Duodenal mucosa (tissue), 2 donors: ENCODE results near the gene RAB36.

Source experiments
- H3K27ac ChIP-seq: one replicate; pipeline ENCODE4 v1.7.0; 2013; ENCODE audit warnings: low read depth, low read length
- H3K27me3 ChIP-seq, 2 donors: one replicate each; pipeline ENCODE4 v1.7.0; 2013; ENCODE audit warnings: low read length in 2 of 2, control low read depth in 1 of 2; ENCODE audit not compliant: insufficient read depth in 2 of 2, control insufficient read depth in 1 of 2
- H3K36me3 ChIP-seq, 2 donors: one replicate each; pipeline ENCODE4 v1.7.0; 2013; ENCODE audit warnings: low read length in 2 of 2, control low read depth in 1 of 2; ENCODE audit not compliant: insufficient read depth in 2 of 2, control insufficient read depth in 1 of 2
- H3K4me1 ChIP-seq, 2 donors: one replicate each; pipeline ENCODE4 v1.7.0; 2013; ENCODE audit warnings: low read length in 2 of 2, control low read depth in 1 of 2; ENCODE audit not compliant: insufficient read depth in 2 of 2, control insufficient read depth in 1 of 2
- H3K4me3 ChIP-seq, 2 donors: one replicate each; pipeline ENCODE4 v1.7.0; 2013; ENCODE audit warnings: low read length in 2 of 2, low read depth in 1 of 2
- H3K9ac ChIP-seq, 2 donors: one replicate each; pipeline ENCODE4 v1.7.0; 2013; ENCODE audit warnings: low read length in 2 of 2, low read depth in 1 of 2
- H3K9me3 ChIP-seq, 2 donors: one replicate each; pipeline ENCODE4 v1.7.0; 2013; ENCODE audit warnings: low read length in 2 of 2, control low read depth in 1 of 2; ENCODE audit not compliant: control insufficient read depth in 1 of 2

RAB36 gene

GRCh38 chr22:23181721-23182308, 36.5 kb downstream of the RAB36 start:
- H3K36me3 ChIP-seq: no peaks in the 10 kb centered on the region
- no peak overlapping the region for H3K27ac ChIP-seq
- no peaks in the 10 kb centered on the region for H3K9me3 ChIP-seq
- no peaks in the 10 kb centered on the region for H3K27me3 ChIP-seq
- H3K4me3 ChIP-seq: peak overlapping the region; percentile 69 to 72
- peak overlapping the region; percentile 20 to 43 for H3K9ac ChIP-seq
- H3K4me1 ChIP-seq: peaks cover 48 to 58% of the 10 kb centered on the region in 2 donors

GRCh38 chr22:23182309-23183060, 37.2 kb downstream of the RAB36 start:
- no peaks in the 10 kb centered on the region for H3K9me3 ChIP-seq
- H3K4me3 ChIP-seq: peak overlapping the region; percentile 69 to 72
- peak overlapping the region; percentile 20 to 30 for H3K9ac ChIP-seq
- no peaks in the 10 kb centered on the region for H3K36me3 ChIP-seq
- H3K27ac ChIP-seq: no peak overlapping the region
- no peaks in the 10 kb centered on the region for H3K27me3 ChIP-seq
- H3K4me1 ChIP-seq: peaks cover 42 to 53% of the 10 kb centered on the region in 2 donors

GRCh38 chr22:23183061-23183698, 37.9 kb downstream of the RAB36 start:
- Histone ChIP-seq H3K27ac (no peak overlapping the region), H3K9me3 (no peaks in the 10 kb centered on the region), H3K4me1 (peaks cover 41 to 53% of the 10 kb centered on the region in 2 donors), H3K4me3 (peak overlapping the region; percentile 69 to 72), H3K9ac (peak overlapping the region; percentile 20 to 26), H3K27me3 (no peaks in the 10 kb centered on the region), H3K36me3 (no peaks in the 10 kb centered on the region)

- Histone ChIP-seq H3K9me3 (no peaks in the 10 kb centered on the region), H3K36me3 (no peaks in the 10 kb centered on the region), H3K27ac (no peak overlapping the region), H3K4me3 (no peak overlapping the region), H3K27me3 (no peaks in the 10 kb centered on the region), H3K9ac (peak overlapping the region in 1 of 2 donors; percentile 26), H3K4me1 (peaks cover 38 to 45% of the 10 kb centered on the region in 2 donors)
These were observed 39.0 kb downstream of the RAB36 start for GRCh38 chr22:23184100-23184763.

- Histone ChIP-seq H3K27me3 (no peaks in the 10 kb centered on the region), H3K4me1 (peaks cover 33 to 40% of the 10 kb centered on the region in 2 donors), H3K9me3 (no peaks in the 10 kb centered on the region), H3K27ac (no peak overlapping the region), H3K9ac (no peak overlapping the region), H3K4me3 (no peak overlapping the region), H3K36me3 (no peaks in the 10 kb centered on the region)
These were observed 39.5 kb downstream of the RAB36 start for GRCh38 chr22:23184764-23185113.

GRCh38 chr22:23187211-23187610, 41.9 kb downstream of the RAB36 start:
- Histone ChIP-seq H3K4me3 (no peak overlapping the region), H3K36me3 (no peaks in the 10 kb centered on the region), H3K27ac (no peak overlapping the region), H3K27me3 (no peaks in the 10 kb centered on the region), H3K9ac (no peak overlapping the region), H3K9me3 (no peaks in the 10 kb centered on the region), H3K4me1 (peaks cover 23 to 26% of the 10 kb centered on the region in 2 donors)

GRCh38 chr22:23187871-23188700, 42.8 kb downstream of the RAB36 start:
- H3K4me1 ChIP-seq: peaks cover 14 to 18% of the 10 kb centered on the region in 2 donors
- no peak overlapping the region for H3K9ac ChIP-seq
- no peaks in the 10 kb centered on the region for H3K27me3 ChIP-seq
- no peak overlapping the region for H3K4me3 ChIP-seq
- H3K27ac ChIP-seq: no peak overlapping the region
- H3K36me3 ChIP-seq: no peaks in the 10 kb centered on the region
- no peaks in the 10 kb centered on the region for H3K9me3 ChIP-seq

GRCh38 chr22:23190526-23190925, 45.2 kb downstream of the RAB36 start:
- no peaks in the 10 kb centered on the region for H3K4me1 ChIP-seq
- H3K9ac ChIP-seq: no peak overlapping the region
- peaks cover 0 to 4% of the 10 kb centered on the region in 2 donors for H3K36me3 ChIP-seq
- H3K27ac ChIP-seq: no peak overlapping the region
- H3K27me3 ChIP-seq: no peaks in the 10 kb centered on the region
- no peak overlapping the region for H3K4me3 ChIP-seq
- H3K9me3 ChIP-seq: no peaks in the 10 kb centered on the region

GRCh38 chr22:23192133-23192532, 46.9 kb downstream of the RAB36 start:
- Histone ChIP-seq H3K27ac (no peak overlapping the region), H3K4me1 (no peaks in the 10 kb centered on the region), H3K27me3 (no peaks in the 10 kb centered on the region), H3K4me3 (no peak overlapping the region), H3K9me3 (no peaks in the 10 kb centered on the region), H3K36me3 (peaks cover 0 to 4% of the 10 kb centered on the region in 2 donors), H3K9ac (no peak overlapping the region)
